WERI-Rb-1 (cell line): Measurements from ENCODE around the gene NOL7.

Experiments
- DNase-seq: peaks from one replicate; pipeline ENCODE4 v3.0.0-alpha.2; 2020
- H3K27ac ChIP-seq: fragments of 250-450 bp; sonication (Bioruptor Pico); 2 replicates; pipeline ENCODE4 v1.5.1; 2020; ENCODE audit warnings: mild to moderate bottlenecking, moderate library complexity
- H3K27me3 ChIP-seq: fragments of 250-450 bp; sonication (Bioruptor Pico); 2 replicates; pipeline ENCODE4 v1.5.1; 2021; ENCODE audit warnings: mild to moderate bottlenecking, low read depth, moderate library complexity; ENCODE audit not compliant: insufficient read depth, severe bottlenecking
- H3K36me3 ChIP-seq: fragments of 250-450 bp; sonication (Bioruptor Pico); 2 replicates; pipeline ENCODE4 v1.5.1; 2020; ENCODE audit warnings: mild to moderate bottlenecking, moderate library complexity
- H3K4me3 ChIP-seq: 2 replicates; pipeline ENCODE4 v1.5.1; 2011; ENCODE audit warnings: low read depth, mild to moderate bottlenecking, control low read depth, low read length
- H3K9me3 ChIP-seq: fragments of 250-450 bp; sonication (Bioruptor Pico); 2 replicates; pipeline ENCODE4 v1.5.1; 2021; ENCODE audit warnings: mild to moderate bottlenecking, moderate library complexity; ENCODE audit not compliant: severe bottlenecking
- CTCF ChIP-seq: IDR thresholded peaks from 2 replicates; pipeline ENCODE4 v1.5.1; 2011; ENCODE audit warnings: low read depth, mild to moderate bottlenecking, control low read depth, inconsistent platforms, low read length

NOL7 gene

GRCh38 chr6:13589801-13590200, 25.3 kb upstream of the NOL7 start:
- TF ChIP-seq CTCF = no peak
- DNase-seq = no peak
- Histone ChIP-seq H3K9me3 (no peaks in the 10 kb centered on the region), H3K4me3 (no peak overlapping the region), H3K27ac (no peak overlapping the region), H3K27me3 (no peaks in the 10 kb centered on the region), H3K36me3 (no peaks in the 10 kb centered on the region; the same call in 1 of the 2 replicates)

- Histone ChIP-seq H3K4me3 (no peak overlapping the region), H3K9me3 (no peaks in the 10 kb centered on the region), H3K36me3 (no peaks in the 10 kb centered on the region; the same call in 1 of the 2 replicates), H3K27me3 (no peaks in the 10 kb centered on the region), H3K27ac (no peak overlapping the region)
- DNase-seq = no peak
- no peak for TF ChIP-seq CTCF
These were observed 24.5 kb upstream of the NOL7 start for GRCh38 chr6:13590574-13591153.

GRCh38 chr6:13591205-13591921, 23.8 kb upstream of the NOL7 start:
- H3K36me3 ChIP-seq = no peaks in the 10 kb centered on the region; the same call in 1 of the 2 replicates

GRCh38 chr6:13593103-13593502, 22.0 kb upstream of the NOL7 start:
- Histone ChIP-seq H3K4me3 (no peak overlapping the region), H3K9me3 (no peaks in the 10 kb centered on the region), H3K27me3 (no peaks in the 10 kb centered on the region), H3K36me3 (no peaks in the 10 kb centered on the region), H3K27ac (no peak overlapping the region)
- TF ChIP-seq CTCF = no peak
- DNase-seq = no peak

More at GRCh38 chr6:13591205-13591921, 23.8 kb upstream of the NOL7 start:
- no peak for TF ChIP-seq CTCF
- no peaks in the 10 kb centered on the region for H3K27me3 ChIP-seq
- DNase-seq = no peak
- no peak overlapping the region for H3K27ac ChIP-seq
- no peak overlapping the region for H3K4me3 ChIP-seq
- H3K9me3 ChIP-seq = no peaks in the 10 kb centered on the region

- Histone ChIP-seq H3K27me3 (no peaks in the 10 kb centered on the region), H3K27ac (no peak overlapping the region), H3K4me3 (no peak overlapping the region), H3K36me3 (no peaks in the 10 kb centered on the region), H3K9me3 (no peaks in the 10 kb centered on the region)
- no peak for TF ChIP-seq CTCF
- no peak for DNase-seq
These were observed 21.4 kb upstream of the NOL7 start for GRCh38 chr6:13593720-13594119.
